Calu3 (cell line): ENCODE data around the gene PPA1. TPM values are rescaled to one million over a fixed set of nuclear protein-coding genes. Genes with fewer than 3 reads are reported as not detected.

Experiments
- Bru-seq: library from RNA; stranded (reverse); fragments of 400-500 nt; gene quantifications from one replicate; lab custom pipeline; 2021; lab: Mats Ljungman, UMichigan
- BruChase-seq, 2 experiments: library from RNA; stranded (reverse); fragments of 400-500 nt; gene quantifications; one replicate each; lab custom pipeline; 2021; lab: Mats Ljungman, UMichigan
- BruUV-seq: library from RNA; stranded (reverse); fragments of 400-500 nt; replicated peaks from 2 replicates; lab custom pipeline; 2021; lab: Mats Ljungman, UMichigan
- CTCF ChIA-PET: fragments of 300-600 bp; sonication (Branson Sonifier 250); formaldehyde crosslinking; loops from one replicate; lab custom pipeline; 2022; ENCODE audit warnings: antibody characterized with exemption; lab: Charles Lee
- DNase-seq: peaks from one replicate; pipeline ENCODE4 v3.0.0; 2022
- H3K27ac Mint-ChIP-seq: one replicate; pipeline ENCODE4 v1.8.0; 2022; ENCODE audit warnings: mixed read lengths; ENCODE audit not compliant: unreplicated experiment
- H3K27me3 Mint-ChIP-seq: one replicate; pipeline ENCODE4 v1.8.0; 2022; ENCODE audit warnings: mixed read lengths; ENCODE audit not compliant: unreplicated experiment
- H3K36me3 Mint-ChIP-seq: one replicate; pipeline ENCODE4 v1.8.0; 2022; ENCODE audit warnings: mild to moderate bottlenecking, moderate library complexity, mixed read lengths; ENCODE audit not compliant: insufficient read depth, unreplicated experiment
- H3K4me1 Mint-ChIP-seq: one replicate; pipeline ENCODE4 v1.8.0; 2022; ENCODE audit warnings: mild to moderate bottlenecking, low read depth, mixed read lengths; ENCODE audit not compliant: unreplicated experiment
- H3K4me3 Mint-ChIP-seq: one replicate; pipeline ENCODE4 v1.8.0; 2022; ENCODE audit warnings: mild to moderate bottlenecking, low read depth, moderate library complexity, mixed read lengths; ENCODE audit not compliant: unreplicated experiment
- H3K9me3 Mint-ChIP-seq: one replicate; pipeline ENCODE4 v1.8.0; 2022; ENCODE audit warnings: low read depth, mixed read lengths; ENCODE audit not compliant: unreplicated experiment
- intact Hi-C: fragments of 100-400 bp; cut with micrococcal nuclease; formaldehyde crosslinking; loops from one replicate; pipeline ENCODE4 v1.10.0; 2022; ENCODE audit not compliant: unreplicated experiment
- long read RNA-seq: library from polyadenylated mRNA; stranded (forward); transcript quantifications from one replicate; pipeline ENCODE4 v2.0.0, GENCODE V29; 2022
- total RNA-seq: library from RNA; stranded (reverse); gene quantifications from 2 replicates; pipeline ENCODE4 v1.2.3, GENCODE V29; 2022
- TF ChIP-seq, protein P1 (sequence below): fragments of 200-600 bp; IDR thresholded peaks from one replicate; pipeline ENCODE4 v1.8.0; 2022; ENCODE audit warnings: antibody characterized with exemption; ENCODE audit not compliant: unreplicated experiment

The PPA1 gene
- total RNA-seq (260 and 280 TPM in 2 replicates), Bru-seq, nascent RNA (percentile 97 among the genes with signal in this experiment), BruChase-seq, experiment 1, labeled RNA remaining after a 6-hour chase (percentile 95 among the genes with signal in this experiment), BruChase-seq, experiment 2, labeled RNA remaining after a 2-hour chase (percentile 87 among the genes with signal in this experiment)
- long read RNA-seq, transcript PPA1-202 (11 exons, 1,295 nt) = major isoform, 419 of 457 reads
- long read RNA-seq, partial matches to known transcripts = 22 of 457 reads
- long read RNA-seq, other reads (novel, unspliced or antisense) = 16 of 457 reads

DNA sequence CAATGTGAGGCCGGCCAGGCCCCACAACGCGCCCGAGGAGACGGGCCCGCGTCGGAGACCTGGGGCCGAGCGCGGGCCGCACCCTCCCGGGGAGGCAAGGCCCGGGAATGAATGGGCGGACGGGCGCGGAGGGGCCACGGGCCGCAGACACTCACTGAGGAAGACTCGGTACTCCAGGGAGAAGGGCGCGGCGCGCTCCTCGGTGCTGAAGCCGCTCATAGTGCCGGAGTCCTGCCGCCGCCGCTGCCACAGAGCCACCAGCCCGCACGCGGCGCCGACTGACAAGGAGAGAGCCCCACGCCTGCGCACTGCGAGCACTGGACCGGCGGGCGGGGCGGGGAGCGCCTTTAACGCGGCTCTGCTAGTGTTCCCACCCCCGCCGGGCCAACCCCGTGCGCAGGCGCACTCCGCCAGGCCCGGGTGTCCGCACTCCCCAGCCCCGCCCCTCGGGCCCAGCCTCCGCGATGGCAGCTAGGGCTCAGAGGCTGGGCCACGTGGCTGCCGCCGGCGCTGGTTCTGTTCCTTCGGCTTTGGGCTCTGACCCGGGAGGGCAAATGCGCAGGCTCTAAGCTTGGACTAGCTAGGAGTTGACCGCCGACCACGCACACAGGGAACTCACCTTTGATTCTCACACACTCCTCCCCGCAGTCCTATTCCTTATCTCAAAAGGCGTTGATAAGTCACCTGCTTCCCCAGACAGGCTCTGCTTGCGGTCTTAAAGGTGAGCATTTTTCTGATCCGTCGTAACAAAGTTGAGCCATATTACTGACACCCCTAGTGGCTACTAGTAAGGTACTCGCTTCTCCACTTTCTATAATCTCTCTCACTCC lies at the start of gene PPA1:
PPA1 (minus strand) TSS at position 321 of the 830 bp plus-strand sequence; CDS start at position 219, 102 bp downstream.
- Mint-ChIP-seq H3K27me3 (no peaks in the 10 kb centered on the region), H3K4me3 (peak within 1 kb of the TSS; percentile 75), H3K36me3 (peaks cover 36% of the 10 kb centered on the region), H3K4me1 (peaks cover 7% of the 10 kb centered on the region), H3K27ac (peak within 1 kb of the TSS; percentile 97), H3K9me3 (no peaks in the 10 kb centered on the region)
- TSS peak; percentile 66 for BruUV-seq
- CTCF ChIA-PET = interaction anchor here (0.8 to 2.9 kb wide), 9 partner anchors 11 to 154 kb away, joined by 3 to 26 read pairs (median 8); no protein-coding TSS in a partner anchor
- intact Hi-C loops = loop anchor here (5.0 kb wide), 1 partner anchor 34 kb away; no protein-coding TSS in a partner anchor
- DNase-seq = peak; percentile 100
- TF ChIP-seq, protein P1, sequence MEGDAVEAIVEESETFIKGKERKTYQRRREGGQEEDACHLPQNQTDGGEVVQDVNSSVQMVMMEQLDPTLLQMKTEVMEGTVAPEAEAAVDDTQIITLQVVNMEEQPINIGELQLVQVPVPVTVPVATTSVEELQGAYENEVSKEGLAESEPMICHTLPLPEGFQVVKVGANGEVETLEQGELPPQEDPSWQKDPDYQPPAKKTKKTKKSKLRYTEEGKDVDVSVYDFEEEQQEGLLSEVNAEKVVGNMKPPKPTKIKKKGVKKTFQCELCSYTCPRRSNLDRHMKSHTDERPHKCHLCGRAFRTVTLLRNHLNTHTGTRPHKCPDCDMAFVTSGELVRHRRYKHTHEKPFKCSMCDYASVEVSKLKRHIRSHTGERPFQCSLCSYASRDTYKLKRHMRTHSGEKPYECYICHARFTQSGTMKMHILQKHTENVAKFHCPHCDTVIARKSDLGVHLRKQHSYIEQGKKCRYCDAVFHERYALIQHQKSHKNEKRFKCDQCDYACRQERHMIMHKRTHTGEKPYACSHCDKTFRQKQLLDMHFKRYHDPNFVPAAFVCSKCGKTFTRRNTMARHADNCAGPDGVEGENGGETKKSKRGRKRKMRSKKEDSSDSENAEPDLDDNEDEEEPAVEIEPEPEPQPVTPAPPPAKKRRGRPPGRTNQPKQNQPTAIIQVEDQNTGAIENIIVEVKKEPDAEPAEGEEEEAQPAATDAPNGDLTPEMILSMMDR = no peak

DNA sequence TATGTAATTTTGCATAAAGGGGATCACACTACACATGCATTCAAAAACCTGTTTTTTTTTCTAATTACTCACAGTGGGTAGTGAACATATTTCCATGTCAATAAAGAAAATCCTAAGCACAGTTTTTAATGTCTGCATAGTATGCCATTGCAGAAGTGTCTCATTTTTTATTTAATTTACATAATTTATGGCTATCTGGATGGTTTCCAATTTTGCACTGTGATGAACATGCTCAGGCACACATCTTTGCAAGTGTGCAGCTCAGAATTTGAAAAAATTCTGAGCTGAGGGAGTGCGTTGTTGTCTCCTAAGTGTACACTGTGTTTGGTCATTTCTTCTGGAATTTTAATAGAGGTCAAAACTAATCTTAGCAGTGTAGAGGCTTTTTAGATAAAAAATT lies 48.4 kb upstream of the PPA1 start:
- H3K27me3 Mint-ChIP-seq = peaks cover 55% of the 10 kb centered on the region
- CTCF ChIA-PET = interaction anchor here (0.5 to 0.7 kb wide), 2 partner anchors 9 to 146 kb away, joined by 3 to 4 read pairs; no protein-coding TSS in a partner anchor
- intact Hi-C loops = no loop called here
- DNase-seq = no peak
- no peak overlapping the region for H3K4me3 Mint-ChIP-seq
- H3K9me3 Mint-ChIP-seq = no peaks in the 10 kb centered on the region
- no peak overlapping the region for H3K27ac Mint-ChIP-seq
- TF ChIP-seq, protein P1 = no peak
- no TSS peak for BruUV-seq
- no peaks in the 10 kb centered on the region for H3K36me3 Mint-ChIP-seq
- H3K4me1 Mint-ChIP-seq = peaks cover 8% of the 10 kb centered on the region

DNA sequence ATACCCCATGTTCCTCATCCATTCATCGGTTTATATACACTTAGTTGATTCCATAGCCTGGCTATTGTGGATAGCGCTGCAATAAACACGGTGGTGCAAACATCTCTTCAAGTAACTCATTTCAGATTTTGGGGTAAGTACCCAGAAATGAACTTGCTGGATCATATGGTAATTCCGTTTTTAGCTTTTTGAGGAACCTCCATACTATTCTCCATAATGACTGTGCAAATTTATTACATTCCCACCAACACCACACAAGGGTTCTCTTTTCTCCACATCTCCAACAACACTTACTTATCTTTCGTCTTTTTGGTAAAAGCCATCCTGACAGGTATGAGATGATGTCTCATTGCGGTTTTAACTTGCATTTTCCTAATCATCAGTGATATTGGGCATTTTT lies 46.9 kb upstream of the PPA1 start:
- H3K27me3 Mint-ChIP-seq = peaks cover 55% of the 10 kb centered on the region
- BruUV-seq = no TSS peak
- H3K9me3 Mint-ChIP-seq = peaks cover 2% of the 10 kb centered on the region
- H3K27ac Mint-ChIP-seq = no peak overlapping the region
- peaks cover 8% of the 10 kb centered on the region for H3K4me1 Mint-ChIP-seq
- CTCF ChIA-PET = no interaction called here
- no peaks in the 10 kb centered on the region for H3K36me3 Mint-ChIP-seq
- intact Hi-C loops = no loop called here
- TF ChIP-seq, protein P1 = no peak
- H3K4me3 Mint-ChIP-seq = no peak overlapping the region
- no peak for DNase-seq

DNA sequence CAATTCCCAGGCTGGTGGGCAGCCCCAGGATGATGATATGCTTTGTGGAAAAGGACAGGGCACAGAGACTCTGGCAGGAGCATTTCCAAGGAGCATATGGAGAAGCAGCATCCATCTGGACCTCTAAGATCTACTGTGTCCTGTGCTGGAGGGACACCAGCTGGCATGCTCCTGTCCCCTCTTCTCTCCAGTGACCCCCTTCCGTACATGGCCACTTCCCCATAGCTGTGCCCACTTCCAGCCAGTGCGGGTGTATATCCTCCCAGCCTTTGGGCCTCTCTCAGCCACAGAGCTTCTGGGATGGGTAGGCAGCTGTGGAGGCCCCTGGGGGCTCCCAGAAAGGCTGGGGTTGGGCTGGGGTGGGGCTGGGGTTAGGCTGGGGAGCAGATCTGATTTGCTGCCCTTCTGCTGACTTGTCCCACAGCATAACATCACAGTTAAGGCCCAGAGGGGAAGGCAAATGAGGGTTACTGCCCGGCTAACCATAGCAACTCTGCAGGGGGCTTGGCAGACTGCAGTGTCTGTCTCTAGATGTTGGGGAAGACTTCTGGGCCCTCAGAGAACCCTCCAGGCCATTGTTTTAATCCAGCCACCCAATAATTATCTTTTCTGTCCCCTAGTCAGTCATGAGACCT lies 44.3 kb upstream of the PPA1 start:
- H3K36me3 Mint-ChIP-seq = no peaks in the 10 kb centered on the region
- no peak overlapping the region for H3K4me3 Mint-ChIP-seq
- CTCF ChIA-PET = interaction anchor here (0.7 kb wide), 1 partner anchor 483 kb away, joined by 3 read pairs; no protein-coding TSS in a partner anchor
- TF ChIP-seq, protein P1 = no peak
- no peak overlapping the region for H3K27ac Mint-ChIP-seq
- intact Hi-C loops = no loop called here
- peaks cover 30% of the 10 kb centered on the region for H3K27me3 Mint-ChIP-seq
- BruUV-seq = no TSS peak
- DNase-seq = no peak
- peaks cover 2% of the 10 kb centered on the region for H3K9me3 Mint-ChIP-seq
- H3K4me1 Mint-ChIP-seq = peaks cover 4% of the 10 kb centered on the region
